OCI-M1 (cell line): ENCODE data around the gene DES.

ENCODE experiments used
- DNase-seq: peaks from one replicate; lab custom pipeline; 2025; lab: John Stamatoyannopoulos, UW

DES gene

DNA sequence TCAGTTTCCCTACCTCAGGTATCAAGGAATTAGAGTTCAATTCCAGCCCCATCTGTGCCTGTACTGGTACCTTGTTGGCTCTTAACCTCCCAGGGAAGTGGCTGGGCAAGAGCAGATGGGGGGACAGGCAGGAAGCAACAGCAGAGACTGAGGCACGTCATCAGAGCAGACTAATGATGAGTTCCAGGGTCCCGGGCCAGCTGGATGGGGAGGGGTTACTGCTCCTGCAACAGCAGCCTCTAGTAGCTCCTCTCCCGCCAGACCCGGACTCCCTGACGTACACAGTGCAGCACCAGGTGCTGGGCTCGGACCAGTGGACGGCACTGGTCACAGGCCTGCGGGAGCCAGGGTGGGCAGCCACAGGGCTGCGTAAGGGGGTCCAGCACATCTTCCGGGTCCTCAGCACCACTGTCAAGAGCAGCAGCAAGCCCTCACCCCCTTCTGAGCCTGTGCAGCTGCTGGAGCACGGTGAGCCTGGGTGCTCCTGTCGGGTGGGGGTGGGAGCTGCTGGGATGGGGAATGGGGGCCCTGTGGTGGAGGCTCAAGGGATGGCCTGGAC, 54.5 kb downstream of the DES start:
- no peak for DNase-seq

DNA sequence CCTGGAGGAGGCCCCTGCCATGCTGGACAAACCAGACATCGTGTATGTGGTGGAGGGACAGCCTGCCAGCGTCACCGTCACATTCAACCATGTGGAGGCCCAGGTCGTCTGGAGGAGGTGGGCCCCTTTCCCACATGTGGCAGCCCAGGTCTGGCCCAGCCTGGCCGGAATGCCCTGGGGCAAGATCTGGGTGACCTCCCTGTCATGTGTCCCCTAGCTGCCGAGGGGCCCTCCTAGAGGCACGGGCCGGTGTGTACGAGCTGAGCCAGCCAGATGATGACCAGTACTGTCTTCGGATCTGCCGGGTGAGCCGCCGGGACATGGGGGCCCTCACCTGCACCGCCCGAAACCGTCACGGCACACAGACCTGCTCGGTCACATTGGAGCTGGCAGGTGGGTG, 55.3 kb downstream of the DES start:
- no peak for DNase-seq

- no peak for DNase-seq
Measured at GRCh38 chr2:219474285-219475060, 56.3 kb downstream of the DES start.

- DNase-seq = peak; percentile 23
Measured at GRCh38 chr2:219475278-219475677, 57.1 kb downstream of the DES start.

DNA sequence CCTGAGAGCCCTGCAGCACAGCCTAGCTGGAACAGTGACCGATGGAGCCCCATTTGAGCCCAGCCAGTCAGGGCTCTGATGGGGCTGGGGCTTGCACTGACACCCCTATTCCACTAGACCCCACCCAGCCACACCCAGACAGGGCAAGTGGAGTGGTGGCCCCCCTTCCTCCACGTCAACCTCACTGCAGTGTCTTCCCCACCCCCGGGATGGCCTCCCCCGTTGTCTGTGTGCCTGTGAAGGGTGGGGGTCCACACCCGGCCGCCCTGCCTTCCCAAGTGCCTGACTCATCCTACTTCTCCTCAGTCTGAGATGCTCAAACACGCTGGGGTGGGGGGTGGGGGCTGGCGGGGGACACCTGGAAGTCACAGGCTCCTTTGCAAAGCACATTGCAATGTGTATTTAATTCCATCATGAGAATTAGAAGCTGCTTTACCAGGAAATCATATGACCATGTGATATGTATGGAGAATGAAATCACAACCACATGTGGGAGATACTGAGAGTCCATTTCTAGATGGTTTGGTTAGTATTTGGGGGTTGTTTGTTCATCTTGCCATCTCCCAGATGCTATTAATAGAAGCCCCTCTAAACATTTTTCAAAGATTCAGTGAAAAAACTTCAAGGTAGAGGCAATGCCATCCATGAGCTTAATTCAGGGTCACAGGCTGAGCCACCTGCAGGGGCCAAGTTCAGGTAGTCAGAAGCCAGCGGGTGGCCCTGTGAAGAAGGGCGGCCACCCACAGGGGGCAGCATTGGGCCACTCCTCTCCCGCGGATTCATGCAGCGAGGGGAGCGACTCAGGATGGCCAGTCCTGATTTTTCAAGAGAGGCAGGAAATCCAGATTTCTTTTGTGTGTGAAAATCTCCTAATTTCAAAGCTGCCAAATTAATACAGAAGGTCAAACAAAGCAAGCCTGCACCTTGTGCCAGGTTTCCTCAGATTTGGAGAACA, 57.8 kb downstream of the DES start:
- DNase-seq = peak; percentile 86
